HepG2 (cell line): ENCODE results near the gene COQ10B. TPM values are rescaled to one million over a fixed set of nuclear protein-coding genes. Genes with fewer than 3 reads are reported as not detected.
A peak's percentile ranks its signal among the peaks of the same experiment; 100 is the strongest.

ENCODE experiments used
- ATAC-seq: fragments of 200-7000 bp; cut with Tn5 transposase; 3 replicates; pipeline ENCODE4 v1.9.1; 2020; ENCODE audit warnings: mild to moderate bottlenecking, moderate library complexity
- BruUV-seq: library from RNA; stranded (reverse); fragments of 400-500 nt; replicated peaks from 2 replicates; lab custom pipeline; 2021; lab: Mats Ljungman, UMichigan
- CTCF ChIA-PET: fragments of 300-600 bp; formaldehyde crosslinking; extraction: SDS; loops from one replicate; lab custom pipeline; 2021; ENCODE audit warnings: low total read pairs, inconsistent platforms, low intra/inter-chr PET ratio; lab: Yijun Ruan, JAX
- POLR2A ChIA-PET: fragments of 350-600 bp; sonication (Branson Sonifier 250); formaldehyde crosslinking; loops from one replicate; lab custom pipeline; 2020; ENCODE audit warnings: antibody characterized with exemption, inconsistent platforms; lab: Yijun Ruan, JAX
- DNase-seq: peaks from one replicate; pipeline ENCODE4 v3.0.0-alpha.2; 2015; ENCODE audit warnings: low spot score
- FAIRE-seq: peaks from 3 replicates; lab custom pipeline; 2011; peaks lifted over from hg19 to GRCh38; lab: Jason Lieb, UNC
- H2AFZ ChIP-seq: one replicate; pipeline ENCODE4 v1.6.1; 2011; ENCODE audit warnings: low read length, inconsistent platforms
- H3K27ac ChIP-seq: fragments of 300-600 bp; 3 replicates; pipeline ENCODE4 v1.8.0; 2011; ENCODE audit warnings: mixed run types, mild to moderate bottlenecking, mixed read lengths, low read length, inconsistent platforms; ENCODE audit not compliant: insufficient read depth; ENCODE audit errors: extremely low read length
- H3K27me3 ChIP-seq, 2 experiments: fragments of 200-600 bp in 1 of 2; 2 replicates in 1 of 2; 3 replicates in 1 of 2; pipeline versions ENCODE4 v1.6.0 to v1.8.0; 2011; ENCODE audit warnings: low read length in 2 of 2, mild to moderate bottlenecking in 2 of 2, moderate library complexity in 2 of 2, inconsistent platforms in 1 of 2; ENCODE audit not compliant: insufficient read depth in 2 of 2, control insufficient read depth in 1 of 2
- H3K36me3 ChIP-seq, 2 experiments: fragments of 200-600 bp in 1 of 2; replicated peaks in 1 of 2; 2 replicates in 1 of 2; 3 replicates in 1 of 2; pipeline versions ENCODE4 v1.5.1 to v1.8.0; 2011; ENCODE audit warnings: low read length in 2 of 2, inconsistent platforms in 1 of 2; ENCODE audit not compliant: insufficient read depth in 2 of 2, control insufficient read depth in 1 of 2
- H3K4me1 ChIP-seq: 2 replicates; pipeline ENCODE4 v1.5.1; 2012; ENCODE audit warnings: low read length, inconsistent platforms; ENCODE audit not compliant: insufficient read depth
- H3K4me2 ChIP-seq: 2 replicates; pipeline ENCODE4 v1.6.0; 2011; ENCODE audit warnings: low read depth, low read length, inconsistent platforms
- H3K4me3 ChIP-seq, 3 experiments: fragments of 200-600 bp in 1 of 3; sonication (generic), shearing (Covaris generic) in 1 of 3; replicated peaks in 1 of 3; 2 replicates each; pipeline ENCODE4 v1.5.1; 2011 to 2016; ENCODE audit warnings: low read length in 3 of 3, inconsistent platforms in 2 of 3, low read depth in 2 of 3, mild to moderate bottlenecking in 2 of 3, control low read depth in 1 of 3, mixed read lengths in 1 of 3; ENCODE audit not compliant: insufficient read depth in 1 of 3
- H3K79me2 ChIP-seq: one replicate; pipeline ENCODE4 v1.6.1; 2011; ENCODE audit warnings: low read length, inconsistent platforms; ENCODE audit not compliant: insufficient read depth
- H3K9ac ChIP-seq: 2 replicates; pipeline ENCODE4 v1.6.0; 2011; ENCODE audit warnings: mild to moderate bottlenecking, low read depth, low read length, inconsistent platforms; ENCODE audit not compliant: insufficient read depth
- H3K9me3 ChIP-seq: 2 replicates; pipeline ENCODE4 v1.5.1; 2012; ENCODE audit warnings: mild to moderate bottlenecking, low read length
- H4K20me1 ChIP-seq: 2 replicates; pipeline ENCODE4 v1.6.0; 2011; ENCODE audit warnings: inconsistent platforms, mild to moderate bottlenecking, low read length, moderate library complexity; ENCODE audit not compliant: insufficient read depth
- ATF7 ChIP-seq, 2 experiments: fragments of 450-650 bp in 1 of 2; sonication (generic) in 1 of 2; formaldehyde crosslinking in 1 of 2; IDR thresholded peaks; 2 replicates each; pipeline versions ENCODE4 v1.4.0 to v1.6.1; 2016 to 2020; ENCODE audit warnings: antibody characterized with exemption in 1 of 2, mild to moderate bottlenecking in 1 of 2, missing genetic modification reagents in 1 of 2
- EHMT2 ChIP-seq: fragments of 200-600 bp; sonication (generic); IDR thresholded peaks from 2 replicates; pipeline ENCODE4 v1.7.0; 2017; ENCODE audit warnings: antibody characterized with exemption, low read depth, low read length, borderline replicate concordance
- HDAC2 ChIP-seq: sonication (generic); formaldehyde crosslinking; IDR thresholded peaks from 2 replicates; pipeline ENCODE4 v1.4.0; 2020; ENCODE audit warnings: missing genetic modification reagents
- HOXD1 ChIP-seq: sonication (generic); formaldehyde crosslinking; IDR thresholded peaks from 2 replicates; pipeline ENCODE4 v1.5.0; 2020; ENCODE audit warnings: missing genetic modification reagents
- LBX2 ChIP-seq: sonication (generic); formaldehyde crosslinking; IDR thresholded peaks from 2 replicates; pipeline ENCODE4 v1.5.0; 2020; ENCODE audit warnings: missing genetic modification reagents, mild to moderate bottlenecking, borderline replicate concordance
- MEIS2 ChIP-seq: sonication (generic); formaldehyde crosslinking; IDR thresholded peaks from 2 replicates; pipeline ENCODE4 v1.9.0; 2021; ENCODE audit warnings: mild to moderate bottlenecking, missing genetic modification reagents
- SALL2 ChIP-seq: sonication (generic); formaldehyde crosslinking; IDR thresholded peaks from 2 replicates; pipeline ENCODE4 v1.8.1; 2023; ENCODE audit warnings: mild to moderate bottlenecking, missing genetic modification reagents, inconsistent platforms
- SOX13 ChIP-seq, 3 experiments: fragments of 450-650 bp in 1 of 3; sonication (generic) in 1 of 3; formaldehyde crosslinking in 1 of 3; IDR thresholded peaks in 2 of 3; conservative IDR thresholded peaks in 1 of 3; 2 replicates each; pipeline versions ENCODE4 v1.5.0 to v1.6.1; 2016 to 2020; ENCODE audit warnings: antibody characterized with exemption in 1 of 3, mild to moderate bottlenecking in 1 of 3, missing compliant biosample characterization in 1 of 3, missing genetic modification reagents in 1 of 3, moderate library complexity in 1 of 3
- THYN1 ChIP-seq: sonication (generic); formaldehyde crosslinking; IDR thresholded peaks from 2 replicates; pipeline ENCODE4 v1.8.1; 2023; ENCODE audit warnings: low read depth, mild to moderate bottlenecking, moderate library complexity, missing genetic modification reagents, borderline replicate concordance
- ZFP62 ChIP-seq: sonication (generic); formaldehyde crosslinking; IDR thresholded peaks from 2 replicates; pipeline ENCODE4 v1.4.0; 2020; ENCODE audit warnings: missing genetic modification reagents
- ZNF251 ChIP-seq: sonication (generic); formaldehyde crosslinking; IDR thresholded peaks from 2 replicates; pipeline ENCODE4 v1.9.0; 2021; ENCODE audit warnings: mild to moderate bottlenecking, missing genetic modification reagents
- ZNF33A ChIP-seq: sonication (generic); formaldehyde crosslinking; IDR thresholded peaks from 2 replicates; pipeline ENCODE4 v1.5.1; 2020; ENCODE audit warnings: missing genetic modification reagents, mild to moderate bottlenecking, moderate library complexity, borderline replicate concordance
- ZNF570 ChIP-seq: sonication (generic); formaldehyde crosslinking; IDR thresholded peaks from 2 replicates; pipeline ENCODE4 v1.4.0; 2020; ENCODE audit warnings: mild to moderate bottlenecking, missing genetic modification reagents, borderline replicate concordance
- ZNF607 ChIP-seq: sonication (generic); formaldehyde crosslinking; IDR thresholded peaks from 2 replicates; pipeline ENCODE4 v1.5.1; 2020; ENCODE audit warnings: missing genetic modification reagents, mild to moderate bottlenecking, borderline replicate concordance
- ZNF782 ChIP-seq: sonication (generic); formaldehyde crosslinking; IDR thresholded peaks from 2 replicates; pipeline ENCODE4 v1.4.0; 2020; ENCODE audit warnings: missing genetic modification reagents, mild to moderate bottlenecking, borderline replicate concordance
- ZSCAN30 ChIP-seq: sonication (generic); formaldehyde crosslinking; IDR thresholded peaks from 2 replicates; pipeline ENCODE4 v1.5.0; 2020; ENCODE audit warnings: mild to moderate bottlenecking, missing genetic modification reagents
- WGBS: methylation state at CpG from one replicate; pipeline ENCODE4 v1.1.6; 2017; ENCODE audit warnings: low lambda C conversion rate; 5-methylcytosine and 5-hydroxymethylcytosine counted together
- in situ Hi-C: cut with HindIII; loops from 2 replicates; pipeline ENCODE4 v1.10.0; 2017; ENCODE audit warnings: low pct_unique_long_range_greater_than_20kb; ENCODE audit not compliant: extremely low pct_ligation_motif_present
- intact Hi-C: fragments of 100-400 bp; cut with micrococcal nuclease; formaldehyde crosslinking; loops from one replicate; pipeline ENCODE4 v1.10.0; 2022; ENCODE audit not compliant: unreplicated experiment
- polyA plus RNA-seq, 8 experiments: library from polyadenylated mRNA; depleted of rRNA in 3 of 8; stranded (reverse) in 7 of 8; unstranded in 1 of 8; fragments of >200 nt; fragmentation: Illumina TruSeq in 4 of 8; extraction: Trizol in 4 of 8; gene quantifications; 2 replicates each; pipeline versions ENCODE4 v1.2.1 to v1.2.3, GENCODE V29; 2011 to 2016; ENCODE audit warnings: low read depth in 4 of 8, missing spikeins in 1 of 8, mixed read lengths in 1 of 8; ENCODE audit not compliant: insufficient read depth in 1 of 8
- total RNA-seq, 5 experiments: library from RNA; depleted of rRNA; stranded (reverse); fragments of >200 nt; fragmentation: Illumina TruSeq; extraction: Trizol; gene quantifications; 2 replicates each; pipeline ENCODE4 v1.2.3, GENCODE V29; 2016; ENCODE audit warnings: low read depth in 1 of 5
- TF ChIP-seq, protein P1 (sequence below): sonication (generic); formaldehyde crosslinking; IDR thresholded peaks from 2 replicates; pipeline ENCODE4 v1.4.0; 2020; ENCODE audit warnings: missing genetic modification reagents; ENCODE audit errors: not compliant biosample characterization
- TF ChIP-seq, protein P2 (sequence below): IDR thresholded peaks from 2 replicates; pipeline ENCODE4 v1.6.1; 2016; ENCODE audit warnings: missing compliant biosample characterization, missing genetic modification reagents, borderline replicate concordance

COQ10B gene
- total and polyA plus RNA-seq, 2 of the 13 experiments (the other 11 are each of a cell fraction or from before 2014, with no cell fraction given): 4.6 to 34.9 TPM

GRCh38 chr2:197515739-197516392 lies 62.5 kb downstream of the COQ10B start, which contains the start of gene MOB4 (continued):
- no peak; the same call in 1 of the 2 replicates for TF ChIP-seq MEIS2 (CRISPR knock-in tag)
- peak; percentile 96; the same call in 1 of the 2 replicates for TF ChIP-seq THYN1 (CRISPR knock-in tag)

DNA sequence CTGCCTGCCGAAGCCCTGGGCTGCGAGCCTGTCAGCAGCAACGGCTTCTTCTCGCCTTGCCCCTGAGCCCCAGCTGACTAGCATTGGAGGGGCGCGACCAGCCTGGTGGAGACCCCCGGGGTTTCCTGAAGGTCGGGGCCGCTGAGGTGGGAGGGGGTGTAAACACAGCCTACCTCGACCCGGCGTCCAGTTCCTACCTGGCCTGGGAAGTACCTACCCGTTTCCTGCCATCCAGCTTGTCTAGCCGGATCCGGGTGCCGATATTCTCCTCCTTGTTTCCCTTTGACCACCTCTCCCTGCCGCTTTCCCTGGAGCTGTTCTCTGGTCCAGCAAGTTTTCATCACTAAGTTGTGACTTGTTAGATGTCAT lies 63.0 kb downstream of the COQ10B start:
- CTCF ChIA-PET: no interaction called here
- peak overlapping the region; percentile 89 to 98 (median 91) for H3K4me3 ChIP-seq
- FAIRE-seq: no peak
- POLR2A ChIA-PET: interaction anchor here (0.8 to 5.6 kb wide), 17 partner anchors 8 to 190 kb away, joined by 3 to 177 read pairs (median 9); partner anchors contain the start of genes COQ10B, HSPD1, HSPE1 and MARS2
- in situ Hi-C loops (loop anchor here (10.0 kb wide), 1 partner anchor 188 kb away; the partner anchor contains the start of gene MARS2), intact Hi-C loops (loop anchor here (1.0 to 5.0 kb wide), 4 partner anchors 63 to 261 kb away; partner anchors contain the start of genes COQ10B and MARS2)
- no peaks in the 10 kb centered on the region for H3K9me3 ChIP-seq
- peak; percentile 29 for DNase-seq
- ATAC-seq: peak; percentile 49
- peaks cover 24% of the 10 kb centered on the region for H4K20me1 ChIP-seq
- peaks cover 0 to 3% of the 10 kb centered on the region in 2 experiments; a peak in 1 of 5 replicates for H3K36me3 ChIP-seq
- H3K27ac ChIP-seq: peak overlapping the region; percentile 77
- H3K4me1 ChIP-seq: peaks cover 45% of the 10 kb centered on the region
- H3K9ac ChIP-seq: peak overlapping the region; percentile 97
- peak overlapping the region; percentile 79 for H3K4me2 ChIP-seq
- BruUV-seq: no TSS peak
- H3K27me3 ChIP-seq: no peaks in the 10 kb centered on the region; a peak in 1 of 5 replicates
- peaks cover 60% of the 10 kb centered on the region for H3K79me2 ChIP-seq
- H2AFZ ChIP-seq: no peak overlapping the region
- under 1% methylated on average over 11 of the region's 17 CpGs for WGBS
- TF ChIP-seq SALL2 (no peak), ZSCAN30 (CRISPR knock-in tag) (0 out of 2 replicates have a peak, but pooled peaks have one; percentile 10), ZNF570 (CRISPR knock-in tag) (0 out of 2 replicates have a peak, but pooled peaks have one; percentile 37), ZNF607 (CRISPR knock-in tag) (0 out of 2 replicates have a peak, but pooled peaks have one; percentile 16), EHMT2 (no peak), ZNF33A (no peak), ZNF251 (no peak), HDAC2 (no peak), HOXD1 (0 out of 2 replicates have a peak, but pooled peaks have one; percentile 2), ATF7 (IDR thresholded peaks at IDR 0.05) (no peak), ATF7 (CRISPR knock-in tag; IDR thresholded peaks at IDR 0.05) (0 out of 2 replicates have a peak, but pooled peaks have one; percentile 6), LBX2 (0 out of 2 replicates have a peak, but pooled peaks have one; percentile 1), ZFP62 (CRISPR knock-in tag) (0 out of 2 replicates have a peak, but pooled peaks have one; percentile 1), MEIS2 (CRISPR knock-in tag) (no peak), ZNF782 (CRISPR knock-in tag) (peak; percentile 61; the same call in 1 of the 2 replicates), SOX13 (IDR thresholded peaks at IDR 0.05) (no peak), SOX13 (CRISPR knock-in tag; conservative IDR thresholded peaks at IDR 0.05 in 1 of 2, IDR thresholded peaks at IDR 0.05 in 1 of 2) (no peak)
- TF ChIP-seq, protein P1, sequence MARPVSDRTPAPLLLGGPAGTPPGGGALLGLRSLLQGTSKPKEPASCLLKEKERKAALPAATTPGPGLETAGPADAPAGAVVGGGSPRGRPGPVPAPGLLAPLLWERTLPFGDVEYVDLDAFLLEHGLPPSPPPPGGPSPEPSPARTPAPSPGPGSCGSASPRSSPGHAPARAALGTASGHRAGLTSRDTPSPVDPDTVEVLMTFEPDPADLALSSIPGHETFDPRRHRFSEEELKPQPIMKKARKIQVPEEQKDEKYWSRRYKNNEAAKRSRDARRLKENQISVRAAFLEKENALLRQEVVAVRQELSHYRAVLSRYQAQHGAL: no peak
- TF ChIP-seq, protein P2, sequence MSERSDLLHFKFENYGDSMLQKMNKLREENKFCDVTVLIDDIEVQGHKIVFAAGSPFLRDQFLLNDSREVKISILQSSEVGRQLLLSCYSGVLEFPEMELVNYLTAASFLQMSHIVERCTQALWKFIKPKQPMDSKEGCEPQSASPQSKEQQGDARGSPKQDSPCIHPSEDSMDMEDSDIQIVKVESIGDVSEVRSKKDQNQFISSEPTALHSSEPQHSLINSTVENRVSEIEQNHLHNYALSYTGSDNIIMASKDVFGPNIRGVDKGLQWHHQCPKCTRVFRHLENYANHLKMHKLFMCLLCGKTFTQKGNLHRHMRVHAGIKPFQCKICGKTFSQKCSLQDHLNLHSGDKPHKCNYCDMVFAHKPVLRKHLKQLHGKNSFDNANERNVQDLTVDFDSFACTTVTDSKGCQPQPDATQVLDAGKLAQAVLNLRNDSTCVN: no peak
